GM19035 (cell line): Measurements from ENCODE around the gene LRP6.
"Not testable (repeated sequence)": the region's sequence is repeated elsewhere in the genome, so short reads cannot be mapped to it uniquely, and the experiment has no call there.

Experiments used
- ATAC-seq: cut with Tn5 transposase; IDR thresholded peaks from one replicate; pipeline ENCODE4 v1.9.1; 2021; ENCODE audit not compliant: unreplicated experiment

LRP6 gene

GRCh38 chr12:12265571-12266388 lies 1.1 kb downstream of the LRP6 start:
- no peak for ATAC-seq

- no peak for ATAC-seq
These were observed 1.8 kb downstream of the LRP6 start for GRCh38 chr12:12265035-12265434.

DNA sequence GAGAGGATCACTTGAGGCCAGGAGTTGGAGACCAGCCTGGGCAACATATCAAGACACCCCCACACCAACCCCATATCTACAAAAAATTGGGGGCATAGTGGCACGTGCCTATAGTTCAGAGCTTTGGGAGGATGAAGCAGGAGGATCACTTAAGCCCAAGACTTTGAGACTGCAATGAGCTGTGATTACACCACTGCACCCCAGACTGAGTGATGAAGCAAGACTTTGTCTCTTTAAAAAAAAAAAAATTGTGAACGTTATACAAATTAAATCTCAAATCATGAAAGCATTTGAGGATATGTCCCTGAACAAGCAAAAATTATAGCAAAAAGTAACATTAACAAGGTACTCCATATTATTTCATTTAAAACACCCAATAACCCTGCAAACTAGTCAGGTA lies 2.9 kb downstream of the LRP6 start:
- no peak for ATAC-seq

DNA sequence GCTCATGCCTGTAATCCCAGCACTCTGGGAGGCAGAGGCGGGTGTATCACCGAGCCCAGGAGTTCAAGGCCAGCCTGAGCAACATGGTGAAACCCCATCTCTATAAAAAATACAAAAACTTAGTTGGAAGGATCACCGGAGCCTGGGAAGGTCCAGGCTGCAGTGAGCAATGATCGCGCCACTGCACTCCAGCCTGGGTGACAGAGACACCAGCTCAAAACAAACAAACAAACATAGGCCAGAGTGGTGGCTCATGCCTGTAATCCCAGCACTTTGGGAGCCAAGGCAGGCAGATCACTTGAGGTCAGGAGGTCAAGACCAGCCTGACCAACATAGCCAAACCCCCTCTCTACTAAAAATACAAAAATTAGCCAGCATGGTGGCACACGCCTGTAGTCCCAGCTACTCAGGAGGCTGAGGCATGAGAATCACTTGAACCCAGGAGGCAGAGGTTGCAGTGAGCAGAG lies 10.5 kb downstream of the LRP6 start:
- ATAC-seq = not testable (repeated sequence)

DNA sequence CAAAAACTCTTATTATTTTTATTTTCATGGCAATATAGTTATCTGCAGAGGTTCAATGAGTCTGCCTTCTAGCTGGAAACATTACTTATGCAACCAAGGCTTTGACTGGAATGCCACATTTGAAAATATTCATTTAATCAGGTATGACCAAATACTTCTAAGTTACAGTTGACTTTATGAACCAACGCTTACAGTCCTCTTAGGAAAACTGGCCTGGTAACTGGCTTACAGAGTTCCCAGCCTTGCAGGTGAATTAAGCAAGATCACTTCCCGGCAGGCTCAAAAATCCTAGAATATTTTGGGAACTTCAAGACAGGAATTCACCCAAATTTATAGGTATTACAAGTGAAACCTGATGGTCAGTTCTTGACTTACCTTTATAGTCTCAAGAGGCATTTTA lies 12.3 kb downstream of the LRP6 start:
- no peak for ATAC-seq

DNA sequence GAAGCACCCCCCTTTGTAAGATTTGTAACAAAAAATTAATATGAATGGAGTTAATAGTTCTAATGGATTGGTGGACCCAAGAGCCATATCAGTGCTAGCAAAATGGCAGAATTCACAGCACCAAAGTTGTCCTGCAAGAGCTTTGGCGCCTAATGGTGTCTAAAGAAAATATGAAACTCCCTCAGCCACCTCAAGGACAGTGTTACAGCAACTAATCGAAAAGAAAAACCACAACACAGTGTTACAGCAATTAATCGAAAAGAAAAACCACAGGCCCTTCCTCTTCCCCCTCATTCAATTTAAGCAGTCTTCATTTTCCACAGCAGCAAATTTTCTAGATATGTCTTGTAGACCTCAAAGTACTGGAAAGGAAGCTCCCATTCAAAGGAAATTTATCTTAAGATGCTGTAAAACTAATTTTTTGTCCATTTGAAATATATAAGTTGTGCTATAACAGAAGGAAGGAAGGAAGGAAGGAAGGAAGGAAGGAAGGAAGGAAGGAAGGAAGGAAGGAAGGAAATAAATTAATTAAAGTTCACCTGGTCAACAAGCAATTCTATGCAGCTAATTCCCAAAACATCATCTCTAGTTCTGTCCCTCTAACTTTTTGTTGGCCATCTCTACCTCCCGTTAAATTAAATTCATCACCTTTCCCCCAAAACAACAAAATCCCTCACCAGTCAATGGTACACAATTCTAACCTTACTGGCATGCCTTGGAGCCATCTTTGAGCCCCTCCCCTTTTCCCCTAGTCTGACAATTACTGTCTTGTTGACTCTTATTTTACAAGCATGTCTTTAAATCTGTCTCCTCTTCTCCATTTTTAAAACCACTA lies 17.4 kb downstream of the LRP6 start:
- ATAC-seq = no peak

- no peak for ATAC-seq
These were observed 19.3 kb downstream of the LRP6 start for GRCh38 chr12:12247584-12247983.

GRCh38 chr12:12244341-12244740 lies 22.5 kb downstream of the LRP6 start:
- ATAC-seq = no peak

GRCh38 chr12:12240662-12241340 lies 26.0 kb downstream of the LRP6 start:
- ATAC-seq = no peak

- ATAC-seq = no peak
These were observed 27.7 kb downstream of the LRP6 start for GRCh38 chr12:12239127-12239526.

- no peak for ATAC-seq
These were observed 28.2 kb downstream of the LRP6 start for GRCh38 chr12:12238605-12239004.

GRCh38 chr12:12236896-12237295 lies 29.9 kb downstream of the LRP6 start:
- ATAC-seq = no peak

DNA sequence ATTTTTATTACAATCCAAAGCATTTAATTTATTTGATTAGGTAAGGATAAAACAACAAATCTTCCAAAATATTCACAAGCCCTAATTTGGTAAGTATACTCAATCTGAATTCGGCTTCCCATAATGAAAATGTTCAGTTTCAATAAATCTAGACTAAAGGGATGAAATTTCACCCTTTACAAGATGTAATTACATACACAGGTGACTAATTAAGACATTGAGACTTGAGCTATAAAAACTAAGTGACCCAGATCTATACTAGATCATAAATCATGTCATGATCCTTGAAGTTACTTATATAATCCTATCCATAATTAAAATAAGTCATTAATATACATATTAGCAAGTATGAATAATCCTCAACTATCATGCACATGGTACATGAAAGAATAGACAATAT lies 36.6 kb downstream of the LRP6 start:
- no peak for ATAC-seq

DNA sequence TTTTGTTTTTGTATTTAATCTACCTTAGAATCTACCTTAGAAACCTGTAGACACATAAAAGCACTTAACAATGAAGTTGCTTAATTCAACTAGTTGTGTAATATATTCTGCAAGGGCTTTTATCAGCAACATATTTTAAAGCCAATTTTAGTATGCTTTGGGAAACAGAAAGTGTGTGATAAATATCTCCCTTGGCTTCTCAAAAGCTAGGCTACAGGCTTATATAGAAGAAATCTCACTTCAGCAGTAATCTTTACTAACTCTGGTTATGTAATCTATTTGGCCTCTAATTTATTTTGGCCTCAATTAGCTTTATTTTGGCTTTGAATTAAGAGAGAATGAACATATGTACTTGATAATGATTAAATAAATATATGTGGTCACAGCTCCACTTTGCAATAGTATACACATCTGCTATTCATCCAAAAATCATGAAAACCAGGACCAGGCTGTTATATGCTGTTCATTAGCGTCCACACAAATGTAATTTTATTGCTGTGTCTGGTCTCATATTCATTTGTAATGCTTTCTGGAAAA lies 37.2 kb downstream of the LRP6 start:
- ATAC-seq = no peak

DNA sequence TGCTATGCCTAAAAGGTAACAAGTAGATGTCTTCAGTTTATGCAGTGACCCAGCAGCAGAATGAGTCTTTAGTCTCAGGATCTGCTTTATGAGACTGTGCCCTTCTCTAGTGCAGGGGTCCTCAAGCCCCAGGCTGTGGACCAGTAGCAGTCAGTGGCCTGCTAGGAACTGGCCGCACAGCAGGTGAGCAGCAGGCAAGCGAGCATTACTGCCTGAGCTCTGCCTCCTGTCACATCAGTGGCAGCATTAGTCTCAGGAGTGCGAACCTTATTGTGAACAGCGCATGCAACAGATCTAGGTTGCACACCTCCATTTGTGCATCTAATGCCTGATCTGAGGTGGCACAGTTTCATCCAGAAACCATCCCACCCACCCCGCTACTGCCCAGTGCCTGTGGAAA lies 38.4 kb downstream of the LRP6 start:
- no peak for ATAC-seq

- ATAC-seq = no peak
These were observed 40.7 kb downstream of the LRP6 start for GRCh38 chr12:12226187-12226586.

DNA sequence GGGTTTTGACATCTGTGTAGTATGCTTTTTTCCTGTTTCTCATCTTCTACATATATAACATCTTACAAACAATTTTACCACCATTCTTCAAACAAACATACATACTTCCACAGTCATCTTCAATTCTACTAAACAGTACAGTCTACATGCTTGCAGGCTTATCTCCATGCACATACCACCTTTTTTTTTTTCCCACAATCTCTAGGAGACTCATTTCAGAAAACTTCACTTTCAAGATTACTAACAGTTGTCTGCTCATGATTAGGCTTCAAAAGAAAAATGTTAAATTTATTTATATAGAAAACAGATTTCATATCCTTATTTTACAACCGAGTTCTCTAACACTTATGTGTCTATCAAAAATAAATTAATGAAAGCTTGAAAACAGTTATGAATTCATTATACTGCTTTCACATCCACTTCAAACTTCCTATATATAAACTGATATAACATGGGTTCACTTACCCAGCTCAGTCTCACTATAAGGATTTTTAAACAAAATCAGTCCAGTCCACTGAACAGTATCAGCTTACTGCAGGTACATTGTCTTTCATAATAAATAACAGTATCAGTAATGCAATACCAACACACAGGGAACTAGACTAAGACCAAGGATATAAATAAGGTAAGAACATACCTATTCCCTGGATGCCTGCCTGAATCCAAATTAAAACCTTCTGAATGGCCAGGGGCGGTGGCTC lies 42.5 kb downstream of the LRP6 start:
- no peak for ATAC-seq

GRCh38 chr12:12221560-12221959 lies 45.3 kb downstream of the LRP6 start:
- no peak for ATAC-seq

DNA sequence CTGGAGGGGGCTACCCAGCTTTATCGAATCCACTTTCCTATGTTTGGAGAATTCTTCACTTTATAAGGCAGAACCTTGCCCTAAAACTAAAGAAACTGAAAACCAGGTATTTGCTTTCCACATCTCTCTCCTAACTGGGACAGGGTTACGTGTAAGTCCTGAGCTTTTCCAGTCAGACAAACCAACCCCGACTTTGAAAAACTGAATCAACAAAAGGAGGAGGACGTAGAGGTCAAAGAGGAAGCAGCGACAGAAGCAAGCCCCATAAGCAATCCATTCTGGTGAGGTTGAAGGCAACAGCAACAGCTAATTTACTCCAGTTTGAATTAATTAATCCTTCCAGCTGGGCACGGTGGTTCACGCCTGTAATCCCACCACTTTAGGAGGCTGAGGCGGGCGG lies 47.2 kb downstream of the LRP6 start:
- ATAC-seq = no peak

DNA sequence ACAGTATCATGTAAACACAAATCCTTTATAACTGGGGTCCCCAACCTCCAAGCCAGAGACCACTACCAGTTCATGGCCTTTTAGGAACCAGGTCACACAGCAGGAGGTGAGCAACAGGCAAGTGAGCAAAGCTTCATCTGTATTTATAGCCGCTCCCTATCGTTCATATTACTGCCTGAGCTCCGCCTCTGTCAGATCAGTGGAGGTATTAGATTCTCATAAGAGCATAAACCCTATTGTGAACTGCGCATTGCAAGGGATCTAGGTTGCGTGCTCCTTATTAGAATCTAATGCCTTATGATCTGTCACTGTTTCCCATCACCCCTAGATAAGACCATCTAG lies 49.9 kb downstream of the LRP6 start:
- no peak for ATAC-seq
